Measurements from ENCODE around the gene SF3A2.
"Not testable (repeated sequence)": the region's sequence is repeated elsewhere in the genome, so short reads cannot be mapped to it uniquely, and the experiment has no call there.

SF3A2 gene

GRCh38 chr19:2277138-2277537 lies 40.5 kb downstream of the SF3A2 start:
- DNase-seq = no peak

DNA sequence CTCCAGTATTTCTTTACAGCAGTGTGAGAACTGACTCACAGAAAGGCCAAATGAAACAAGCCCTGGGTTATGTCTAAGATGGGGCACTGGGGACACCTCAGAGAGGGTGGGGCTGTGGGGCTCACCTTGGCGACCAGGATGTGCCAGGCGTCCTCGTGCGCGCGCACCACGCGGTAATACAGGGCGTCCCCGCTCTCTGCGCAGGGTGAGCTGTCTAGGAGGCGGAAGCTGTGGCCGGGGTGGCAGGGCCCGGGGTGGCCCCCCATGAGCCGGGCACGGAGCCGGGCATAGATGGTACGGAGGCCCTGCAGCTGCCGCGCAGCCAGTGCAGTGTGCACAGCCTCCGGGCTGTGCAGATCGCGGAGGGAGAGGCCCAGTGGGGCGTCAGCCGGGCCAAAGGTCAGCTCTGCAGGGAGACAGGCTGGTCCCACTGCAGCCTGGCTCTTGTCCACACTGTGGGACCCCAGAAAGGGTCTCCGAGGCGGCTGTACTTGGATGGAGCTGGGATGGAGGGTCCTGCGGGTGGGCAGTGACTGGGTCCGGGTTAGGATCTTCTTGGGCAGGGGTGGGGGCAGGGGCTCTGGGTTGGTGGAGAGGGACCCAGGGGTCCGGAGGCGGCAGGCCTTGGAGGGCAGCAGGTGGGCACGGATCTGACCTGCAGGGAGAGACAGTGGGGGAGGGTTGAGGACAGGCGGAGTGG lies 42.0 kb downstream of the SF3A2 start:
- no peak for DNase-seq

GRCh38 chr19:2280633-2281264 lies 44.1 kb downstream of the SF3A2 start:
- DNase-seq = no peak

DNA sequence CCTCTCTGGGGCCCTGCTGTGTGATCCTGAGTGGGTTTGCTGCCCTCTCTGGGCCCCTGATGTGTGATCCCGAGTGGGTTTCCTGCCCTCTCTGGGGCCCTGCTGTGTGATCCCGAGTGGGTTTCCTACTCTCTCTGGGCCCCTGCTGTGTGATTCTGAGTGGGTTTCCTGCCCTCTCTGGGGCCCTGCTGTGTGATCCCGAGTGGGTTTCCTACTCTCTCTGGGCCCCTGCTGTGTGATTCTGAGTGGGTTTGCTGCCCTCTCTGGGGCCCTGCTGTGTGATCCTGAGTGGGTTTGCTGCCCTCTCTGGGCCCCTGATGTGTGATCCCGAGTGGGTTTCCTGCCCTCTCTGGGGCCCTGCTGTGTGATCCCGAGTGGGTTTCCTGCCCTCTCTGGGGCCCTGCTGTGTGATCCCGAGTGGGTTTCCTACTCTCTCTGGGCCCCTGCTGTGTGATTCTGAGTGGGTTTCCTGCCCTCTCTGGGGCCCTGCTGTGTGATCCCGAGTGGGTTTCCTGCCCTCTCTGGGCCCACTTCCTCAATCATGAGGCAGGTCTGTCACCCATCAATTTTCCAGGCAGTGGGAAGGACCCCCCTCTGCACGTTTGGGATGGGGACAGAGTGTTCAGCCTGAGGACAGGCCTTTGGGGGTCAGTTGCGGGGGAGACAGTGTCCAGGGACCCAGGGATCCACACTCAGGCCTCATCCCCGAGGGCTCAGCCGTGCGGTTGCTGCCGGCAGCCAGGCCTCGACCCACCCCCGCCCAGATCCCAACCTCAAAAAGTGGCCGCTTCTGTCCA lies 44.8 kb downstream of the SF3A2 start:
- DNase-seq = not testable (repeated sequence)

DNA sequence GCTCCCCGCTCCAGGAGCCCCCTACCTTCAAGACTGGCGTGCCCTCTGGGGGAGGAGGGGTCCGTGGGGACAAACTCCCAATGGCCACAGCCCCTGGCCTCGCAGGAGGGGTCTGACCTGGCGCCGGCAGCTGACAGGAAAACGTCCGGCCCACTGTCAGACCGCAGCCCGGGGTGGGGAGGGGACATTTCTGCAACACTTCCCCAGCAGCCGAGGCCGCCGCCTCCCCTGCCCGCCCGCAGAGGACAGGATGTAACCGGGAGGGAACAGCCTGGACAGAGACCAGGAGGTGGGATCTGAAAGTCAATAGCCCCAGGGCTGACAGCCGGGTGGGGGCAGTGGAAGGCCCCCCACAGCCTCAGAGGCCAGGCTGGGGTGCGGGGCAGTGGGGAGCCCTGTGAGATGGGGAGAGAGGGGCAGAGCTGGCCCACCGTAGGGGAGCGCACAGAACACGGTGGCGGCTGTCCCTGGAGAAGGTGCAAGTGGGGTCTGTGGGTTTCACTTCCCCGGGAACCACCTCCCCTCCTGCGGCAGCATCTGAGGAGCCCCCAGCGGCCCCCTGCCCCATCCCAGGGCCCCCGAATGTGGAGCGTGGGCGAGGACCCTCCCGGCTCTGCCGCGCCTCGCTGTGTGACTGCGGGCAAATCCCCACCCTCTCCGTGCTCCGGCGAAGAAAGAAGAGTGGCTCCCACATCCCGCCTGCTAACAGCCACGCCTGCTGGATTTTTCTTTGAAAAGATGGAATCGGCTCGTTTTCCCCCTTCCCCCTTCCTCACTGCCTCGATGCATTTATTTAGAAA lies 45.6 kb downstream of the SF3A2 start, which contains the start of gene PEAK3:
TSS of gene PEAK3 (minus strand) at position 114 of the 800 bp plus-strand sequence. CDS start 1,244 bp downstream, outside the sequence.
- DNase-seq = no peak

GRCh38 chr19:2282862-2283237 lies 46.2 kb downstream of the SF3A2 start:
- DNase-seq = no peak

GRCh38 chr19:2283835-2284507 lies 47.3 kb downstream of the SF3A2 start:
- no peak for DNase-seq

DNA sequence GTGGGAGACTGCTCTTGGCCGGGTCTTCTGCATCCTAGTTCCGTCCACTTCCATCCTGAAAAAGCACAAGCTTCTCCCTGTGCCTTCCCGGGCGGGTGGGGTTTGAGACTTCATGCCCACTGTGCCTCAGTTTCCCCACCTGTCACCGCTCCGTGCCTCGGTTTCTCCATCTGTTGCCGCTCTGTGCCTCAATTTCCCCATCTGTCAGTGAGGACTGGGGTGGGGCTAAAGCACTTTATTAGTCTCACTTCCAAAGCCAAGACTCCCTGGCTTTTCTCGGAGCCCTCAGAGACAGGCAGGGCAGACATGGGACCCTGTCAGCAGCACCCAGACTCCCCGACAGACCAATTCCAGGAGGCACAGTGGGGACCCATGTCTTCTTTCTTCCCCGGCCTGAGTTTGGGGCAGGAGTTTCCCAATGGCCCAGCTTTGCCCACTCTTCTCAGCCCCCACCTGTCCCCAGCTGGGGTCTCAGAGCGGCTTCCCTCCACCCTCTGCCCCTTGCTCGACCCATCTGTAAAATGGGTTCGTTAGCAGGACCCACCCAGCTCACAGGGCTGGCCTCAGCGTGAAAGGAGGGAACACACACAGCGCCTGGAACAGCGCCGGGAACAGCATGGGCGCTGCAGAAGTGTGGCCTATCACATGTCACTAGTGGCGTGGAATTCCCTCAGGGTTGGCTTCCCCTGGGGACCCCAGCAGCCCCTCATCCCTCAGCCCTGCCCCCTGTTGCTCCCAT lies 49.9 kb downstream of the SF3A2 start:
- no peak for DNase-seq

- DNase-seq = no peak
Observed at GRCh38 chr19:2287585-2288337, 51.1 kb downstream of the SF3A2 start.

GRCh38 chr19:2288338-2288817 lies 51.8 kb downstream of the SF3A2 start:
- DNase-seq = no peak

DNA sequence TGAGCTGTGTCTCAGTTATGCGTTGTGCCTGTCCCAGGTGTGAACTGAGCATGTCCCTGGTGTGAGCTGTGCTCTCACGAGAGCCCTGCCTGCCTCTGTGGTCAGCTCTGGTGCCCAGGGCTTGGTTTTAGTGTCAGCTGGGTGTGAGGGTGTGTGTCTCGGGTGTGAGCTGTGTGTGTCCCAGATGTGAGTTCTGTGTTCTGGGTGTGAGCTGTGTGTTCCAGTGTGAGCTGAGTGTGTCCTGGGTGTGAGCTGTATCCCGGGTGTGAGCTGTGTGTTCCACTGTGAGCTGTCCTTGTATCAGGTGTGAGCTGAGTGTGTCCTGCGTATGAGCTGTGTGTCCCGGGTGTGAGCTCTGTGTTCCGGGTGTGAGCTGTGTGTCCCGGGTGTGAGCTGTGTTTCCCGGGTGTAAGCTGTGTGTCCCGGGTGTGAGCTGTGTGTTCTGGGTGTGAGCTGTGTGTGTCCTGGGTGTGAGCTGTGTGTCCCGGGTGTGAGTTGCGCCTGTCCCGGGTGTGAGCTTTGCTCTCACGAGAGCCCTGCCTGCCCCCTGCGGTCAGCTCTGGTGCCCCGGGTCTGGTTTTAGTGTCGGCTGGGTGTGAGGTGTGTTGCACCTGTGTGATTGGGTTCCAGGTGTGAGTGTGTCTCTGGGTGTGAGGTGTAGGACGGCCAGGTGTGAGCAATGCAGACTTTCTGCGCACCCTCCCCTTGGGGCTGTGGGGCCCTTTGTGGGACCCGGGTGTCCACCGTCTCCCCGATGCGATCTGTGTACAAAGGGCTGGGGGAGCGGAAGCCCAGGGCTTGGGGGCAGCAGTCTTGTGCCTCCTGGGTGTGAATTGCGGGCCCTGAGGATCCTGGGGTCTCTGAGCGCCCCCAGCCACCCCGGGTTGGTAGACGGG lies 52.4 kb downstream of the SF3A2 start:
- no peak for DNase-seq

DNA sequence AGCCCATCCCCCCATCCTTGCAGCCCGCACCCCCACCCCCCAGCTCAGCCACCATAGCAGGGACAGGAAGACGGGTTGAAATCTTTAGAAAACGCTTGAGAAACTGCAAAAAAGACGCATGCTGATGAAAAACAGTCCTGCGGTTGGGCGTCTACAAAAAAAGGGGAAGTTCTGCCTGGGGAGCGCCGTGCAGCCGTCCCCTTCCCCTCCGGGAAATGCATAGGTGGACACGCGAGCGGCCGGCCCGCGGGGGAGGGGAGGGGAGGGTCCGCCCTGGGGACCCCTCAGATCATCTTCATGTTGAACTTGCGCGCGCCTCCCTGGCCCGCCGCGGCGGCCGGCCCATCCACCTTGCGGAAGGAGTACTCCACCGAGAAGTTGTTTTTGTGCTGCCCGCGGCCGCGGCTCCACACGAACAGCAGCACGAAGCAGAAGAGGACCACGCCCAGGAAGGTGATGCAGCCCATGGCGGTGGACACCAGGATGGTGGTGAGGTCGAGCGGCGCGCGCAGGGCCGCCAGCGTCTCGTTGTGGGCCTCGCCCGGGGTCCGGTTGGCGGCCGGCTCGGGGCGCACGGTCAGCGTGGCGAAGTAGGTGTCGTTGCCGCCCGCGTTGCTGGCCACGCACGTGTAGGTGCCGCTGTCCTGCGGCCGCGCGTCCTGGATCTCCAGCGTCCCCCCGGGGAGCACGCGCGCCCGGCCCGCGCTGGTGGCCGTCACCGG lies 53.3 kb downstream of the SF3A2 start:
- DNase-seq = no peak

DNA sequence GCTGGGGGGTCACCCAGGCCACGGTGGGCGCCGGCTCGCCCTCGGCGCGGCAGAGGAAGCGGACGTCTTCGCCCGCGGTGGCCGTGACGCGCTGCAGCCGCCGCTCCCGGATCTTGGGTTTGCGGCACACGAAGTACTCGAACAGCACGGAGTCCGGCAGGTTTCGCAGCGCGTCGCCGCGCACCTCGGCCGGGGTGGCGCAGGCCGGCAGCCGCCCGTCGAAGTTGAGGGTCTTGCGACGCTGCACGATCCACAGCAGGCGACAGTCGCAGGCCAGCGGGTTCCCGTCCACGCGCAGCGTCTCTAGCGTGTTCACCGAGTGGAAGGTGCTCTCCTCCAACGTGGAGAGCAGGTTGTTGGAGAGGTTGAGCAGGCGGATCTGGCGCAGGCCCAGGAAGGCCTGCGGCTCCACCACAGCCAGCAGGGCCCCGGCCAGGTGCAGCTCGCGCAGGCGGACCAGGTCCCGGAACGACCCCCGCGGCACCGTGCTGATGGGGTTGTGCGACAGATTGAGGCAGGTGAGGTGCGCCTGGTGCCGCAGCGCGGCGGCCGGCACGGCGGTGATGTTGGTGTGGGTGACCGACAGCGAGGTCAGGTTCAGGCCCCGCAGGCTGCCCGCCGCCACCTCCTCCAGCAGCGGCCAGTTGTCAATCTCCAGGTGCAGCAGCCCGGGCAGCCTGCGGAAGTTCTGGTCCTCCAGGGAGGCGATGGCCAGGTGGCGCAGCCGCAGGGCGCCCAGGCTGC lies 54.0 kb downstream of the SF3A2 start:
- DNase-seq = no peak

- DNase-seq = no peak
Observed at GRCh38 chr19:2291185-2291751, 54.6 kb downstream of the SF3A2 start.

DNA sequence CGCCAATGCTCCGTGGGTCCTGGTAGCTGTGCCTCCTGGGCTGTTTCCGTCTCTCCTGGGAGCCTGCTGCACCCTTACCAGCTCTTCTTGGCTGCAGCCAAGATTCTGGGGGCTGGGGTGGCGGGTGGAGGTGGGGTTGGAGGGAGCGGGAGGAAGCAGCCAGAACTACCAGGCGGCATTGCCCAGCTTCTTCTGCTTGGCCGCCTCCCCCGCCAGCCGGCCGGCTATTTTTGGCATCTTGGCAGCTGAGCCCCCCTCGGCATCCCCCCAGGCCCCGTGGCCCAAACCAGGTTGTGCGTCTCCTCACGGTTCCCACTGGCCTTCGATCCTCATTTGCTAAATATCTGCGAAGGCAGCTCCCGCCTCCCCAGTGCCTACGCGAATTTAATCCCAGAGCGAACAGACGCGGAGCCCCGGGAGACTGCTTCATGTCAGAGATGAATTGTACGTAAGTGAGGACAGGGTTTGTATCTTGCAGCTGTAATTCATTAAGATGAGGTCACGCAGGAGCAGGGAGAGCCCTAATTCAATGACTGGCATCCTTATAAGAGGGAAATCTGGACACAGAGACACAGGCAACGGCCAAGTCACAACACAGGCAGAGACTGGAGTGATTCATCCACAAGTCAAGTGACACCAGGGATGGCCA lies 58.2 kb downstream of the SF3A2 start:
- DNase-seq = no peak

GRCh38 chr19:2296141-2296540 lies 59.5 kb downstream of the SF3A2 start:
- DNase-seq = no peak

Measured in activated T-cell treated with anti-CD3 and anti-CD28 coated beads for 4 hours (primary cell).